Activated T-cell treated with anti-CD3 and anti-CD28 coated beads for 48 hours (primary cell): Measurements from ENCODE around the gene RNF207.
"Not testable (repeated sequence)": the region's sequence is repeated elsewhere in the genome, so short reads cannot be mapped to it uniquely, and the experiment has no call there.

Source experiments
- DNase-seq: peaks from one replicate; pipeline ENCODE4 v3.0.0-alpha.2; 2020; ENCODE audit warnings: low read depth

Gene RNF207

GRCh38 chr1:6200188-6200809, 5.6 kb upstream of the RNF207 start:
- DNase-seq: no peak

DNA sequence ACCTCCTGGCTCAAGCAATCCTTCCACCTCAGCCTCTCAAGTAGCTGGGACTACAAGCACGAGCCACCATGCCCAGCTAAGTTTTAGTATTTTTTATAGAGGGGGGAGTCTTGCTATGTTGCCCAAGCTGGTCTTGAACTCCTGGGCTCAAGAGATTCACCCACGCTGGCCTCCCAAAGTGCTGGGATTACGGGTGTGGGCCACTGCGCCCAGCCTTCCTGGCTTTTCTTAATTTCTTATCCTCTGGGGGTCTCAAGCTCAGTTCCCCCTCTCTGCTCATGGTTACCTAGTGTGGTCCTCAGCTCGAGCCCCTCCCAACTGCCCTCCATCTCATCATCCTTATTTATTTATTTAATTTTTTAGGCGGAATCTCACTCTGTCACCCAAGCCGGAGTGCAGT, 3.7 kb upstream of the RNF207 start:
- no peak for DNase-seq

- no peak for DNase-seq
Measured at GRCh38 chr1:6206520-6206855, 569 bp downstream of the RNF207 start.

GRCh38 chr1:6207075-6207885, 1.4 kb downstream of the RNF207 start:
- no peak for DNase-seq

- no peak for DNase-seq
Measured at GRCh38 chr1:6207921-6208320, 2.0 kb downstream of the RNF207 start.

- DNase-seq: peak; percentile 39
Measured at GRCh38 chr1:6208723-6209660, 3.1 kb downstream of the RNF207 start.

- peak; percentile 25 for DNase-seq
Measured at GRCh38 chr1:6209661-6210580, 4.0 kb downstream of the RNF207 start.

GRCh38 chr1:6210591-6211355, 4.9 kb downstream of the RNF207 start:
- no peak for DNase-seq

DNA sequence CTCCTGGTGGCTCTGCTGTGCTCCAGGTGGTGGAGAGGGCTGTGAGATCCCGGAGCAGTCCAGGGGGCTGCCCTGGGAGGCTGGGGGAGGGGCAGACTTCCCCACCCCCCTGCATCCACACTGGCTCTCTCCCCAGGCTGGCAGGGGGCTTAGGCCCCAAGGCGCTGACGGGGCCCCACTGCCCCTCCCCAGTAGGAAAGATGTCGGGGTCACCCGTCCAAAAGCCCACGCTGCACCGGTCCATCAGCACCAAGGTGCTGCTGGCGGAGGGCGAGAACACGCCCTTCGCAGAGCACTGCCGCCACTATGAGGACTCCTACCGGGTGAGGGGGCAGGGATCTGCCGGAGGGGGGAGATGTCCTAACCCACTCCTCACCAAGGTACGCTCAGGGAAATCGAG, 5.8 kb downstream of the RNF207 start:
- no peak for DNase-seq

DNA sequence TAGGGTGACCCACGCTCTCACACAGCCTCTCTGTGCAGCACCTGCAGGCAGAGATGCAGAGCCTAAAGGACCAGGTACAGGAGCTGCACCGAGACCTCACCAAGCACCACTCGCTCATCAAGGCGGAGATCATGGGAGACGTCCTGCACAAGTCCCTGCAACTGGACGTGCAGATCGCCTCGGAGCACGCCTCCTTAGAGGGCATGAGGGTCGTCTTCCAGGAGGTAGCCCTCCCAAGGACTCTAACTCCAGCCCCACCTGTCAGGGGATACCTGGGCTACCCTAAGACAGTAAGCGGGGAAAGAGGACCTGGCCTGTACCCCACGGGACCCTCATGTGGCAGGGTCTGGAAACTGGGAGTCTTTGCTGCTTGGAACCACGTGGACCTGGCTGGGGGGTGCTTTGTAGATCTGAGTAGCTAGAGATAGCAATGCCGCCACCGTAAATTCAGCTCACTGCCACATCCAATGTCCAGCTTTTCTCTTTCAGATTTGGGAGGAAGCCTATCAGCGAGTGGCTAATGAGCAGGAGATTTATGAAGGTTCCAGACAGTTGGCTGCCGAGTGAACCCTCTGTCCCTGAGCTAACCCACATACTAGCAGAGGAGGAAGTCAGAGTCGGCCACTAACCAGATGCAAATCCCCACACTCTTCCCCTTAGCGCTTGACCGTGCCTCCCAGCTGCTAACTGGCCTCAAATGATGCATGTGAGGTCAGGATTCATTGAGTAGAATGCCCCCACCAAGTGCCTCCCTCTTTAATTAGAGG, 6.5 kb downstream of the RNF207 start:
- no peak for DNase-seq

- no peak for DNase-seq
Measured at GRCh38 chr1:6218375-6219164, 12.7 kb downstream of the RNF207 start.

GRCh38 chr1:6219641-6220040, 13.7 kb downstream of the RNF207 start:
- DNase-seq: not testable (repeated sequence)

GRCh38 chr1:6220236-6220635, 14.3 kb downstream of the RNF207 start:
- no peak for DNase-seq

GRCh38 chr1:6221210-6221784, 15.4 kb downstream of the RNF207 start:
- no peak for DNase-seq

DNA sequence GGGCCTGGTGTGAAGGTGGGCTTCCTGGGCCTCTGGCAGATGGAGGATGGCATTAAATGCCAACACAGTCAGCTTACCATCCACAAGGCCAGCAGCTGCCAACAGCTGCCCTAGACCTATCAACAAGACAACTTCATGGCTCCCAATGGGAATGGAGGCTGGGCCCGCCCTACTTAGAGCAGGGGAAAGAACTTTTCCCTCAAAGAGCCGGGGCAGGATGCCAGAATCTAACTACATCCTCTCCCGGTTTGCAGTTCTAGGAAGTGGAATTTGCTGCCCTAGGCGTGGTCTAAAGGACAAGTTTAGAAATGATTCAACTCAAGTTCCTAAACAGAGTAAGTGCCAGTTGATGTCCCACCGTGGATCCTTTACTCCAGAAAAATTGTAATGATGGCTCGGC, 16.7 kb downstream of the RNF207 start:
- no peak for DNase-seq

DNA sequence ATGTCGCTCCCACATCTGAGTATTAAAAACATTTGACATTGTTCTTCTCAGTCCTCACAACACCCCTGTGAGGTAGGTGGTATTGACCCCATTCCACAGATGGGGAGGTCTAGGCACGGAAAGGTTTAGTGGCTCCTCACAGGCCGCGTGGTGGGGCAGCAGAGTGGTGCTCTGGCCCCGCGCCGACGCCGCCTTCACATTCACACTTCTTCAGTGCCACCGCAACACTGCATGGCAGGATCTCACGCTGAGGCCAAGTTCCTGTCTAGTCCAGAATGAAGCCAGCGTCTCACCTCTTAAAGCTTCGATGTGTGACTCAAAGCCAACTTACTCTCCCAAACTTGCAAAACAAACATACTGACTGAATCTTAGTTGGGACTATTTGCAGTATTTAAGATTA, 17.7 kb downstream of the RNF207 start:
- DNase-seq: no peak

GRCh38 chr1:6224718-6225117, 18.8 kb downstream of the RNF207 start:
- DNase-seq: no peak

DNA sequence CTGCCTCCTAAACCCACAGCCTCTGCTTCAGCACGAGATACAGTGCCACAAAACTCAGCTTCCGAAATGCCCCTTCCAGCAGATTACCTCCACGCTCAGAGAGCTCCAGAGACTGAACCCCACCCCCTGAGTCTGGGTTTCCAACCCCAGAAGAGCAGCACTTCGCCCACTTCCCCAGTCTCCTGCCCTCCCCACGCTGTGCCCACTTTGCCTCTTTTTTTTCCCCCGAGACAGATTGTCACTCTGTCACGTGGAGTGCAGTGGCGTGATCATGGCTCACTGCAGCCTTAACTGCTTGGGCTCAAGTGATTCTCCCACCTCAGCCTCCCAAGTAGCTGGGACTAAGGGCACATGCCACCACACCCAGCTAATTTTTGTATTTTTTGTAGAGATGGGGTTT, 19.7 kb downstream of the RNF207 start:
- DNase-seq: no peak

- no peak for DNase-seq
Measured at GRCh38 chr1:6233376-6233775, 27.5 kb downstream of the RNF207 start.
